ENCODE data around the gene LCP1.

DNA sequence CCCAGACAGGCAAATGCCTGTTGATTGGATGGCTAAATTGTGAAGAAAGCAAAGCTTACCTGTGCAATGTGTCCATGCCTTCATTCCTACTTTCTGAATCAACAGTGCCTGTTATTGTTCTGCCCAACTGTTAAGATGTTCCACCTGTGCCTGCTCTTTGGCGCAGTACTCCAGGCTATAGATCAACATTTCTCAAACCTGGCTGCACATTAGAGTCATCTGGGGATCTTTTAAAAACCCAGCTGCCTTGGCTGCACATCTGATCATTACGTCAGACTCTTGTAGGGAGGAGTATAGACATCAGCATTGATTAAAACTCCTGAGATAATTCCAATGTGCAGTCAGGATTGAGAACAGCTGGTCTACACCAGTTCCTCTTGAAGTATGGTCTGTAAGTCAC, 60.9 kb downstream of the LCP1 start:
- TF ChIP-seq, protein P1, sequence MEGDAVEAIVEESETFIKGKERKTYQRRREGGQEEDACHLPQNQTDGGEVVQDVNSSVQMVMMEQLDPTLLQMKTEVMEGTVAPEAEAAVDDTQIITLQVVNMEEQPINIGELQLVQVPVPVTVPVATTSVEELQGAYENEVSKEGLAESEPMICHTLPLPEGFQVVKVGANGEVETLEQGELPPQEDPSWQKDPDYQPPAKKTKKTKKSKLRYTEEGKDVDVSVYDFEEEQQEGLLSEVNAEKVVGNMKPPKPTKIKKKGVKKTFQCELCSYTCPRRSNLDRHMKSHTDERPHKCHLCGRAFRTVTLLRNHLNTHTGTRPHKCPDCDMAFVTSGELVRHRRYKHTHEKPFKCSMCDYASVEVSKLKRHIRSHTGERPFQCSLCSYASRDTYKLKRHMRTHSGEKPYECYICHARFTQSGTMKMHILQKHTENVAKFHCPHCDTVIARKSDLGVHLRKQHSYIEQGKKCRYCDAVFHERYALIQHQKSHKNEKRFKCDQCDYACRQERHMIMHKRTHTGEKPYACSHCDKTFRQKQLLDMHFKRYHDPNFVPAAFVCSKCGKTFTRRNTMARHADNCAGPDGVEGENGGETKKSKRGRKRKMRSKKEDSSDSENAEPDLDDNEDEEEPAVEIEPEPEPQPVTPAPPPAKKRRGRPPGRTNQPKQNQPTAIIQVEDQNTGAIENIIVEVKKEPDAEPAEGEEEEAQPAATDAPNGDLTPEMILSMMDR (IDR thresholded peaks at IDR 0.05; ENCODE audit: low read length), result no peak
- TF ChIP-seq EZH2 (IDR thresholded peaks at IDR 0.05; ENCODE audit: borderline replicate concordance, low read length), result no peak
